B cell (primary cell): ENCODE results near the gene PIAS2.

ENCODE experiments used
- EZH2 ChIP-seq: IDR thresholded peaks from 2 replicates; pipeline ENCODE4 v1.6.1; 2012; ENCODE audit warnings: borderline replicate concordance, low read depth, mild to moderate bottlenecking, moderate library complexity, low read length; ENCODE audit not compliant: insufficient read depth, poor library complexity, severe bottlenecking
- TF ChIP-seq, protein P1 (sequence below): fragments of 200-600 bp; IDR thresholded peaks from one replicate; pipeline ENCODE4 v1.8.0; 2022; ENCODE audit warnings: antibody characterized with exemption, mild to moderate bottlenecking

GRCh38 chr18:46939998-46940571, 22.8 kb upstream of the PIAS2 start:
- TF ChIP-seq, protein P1, sequence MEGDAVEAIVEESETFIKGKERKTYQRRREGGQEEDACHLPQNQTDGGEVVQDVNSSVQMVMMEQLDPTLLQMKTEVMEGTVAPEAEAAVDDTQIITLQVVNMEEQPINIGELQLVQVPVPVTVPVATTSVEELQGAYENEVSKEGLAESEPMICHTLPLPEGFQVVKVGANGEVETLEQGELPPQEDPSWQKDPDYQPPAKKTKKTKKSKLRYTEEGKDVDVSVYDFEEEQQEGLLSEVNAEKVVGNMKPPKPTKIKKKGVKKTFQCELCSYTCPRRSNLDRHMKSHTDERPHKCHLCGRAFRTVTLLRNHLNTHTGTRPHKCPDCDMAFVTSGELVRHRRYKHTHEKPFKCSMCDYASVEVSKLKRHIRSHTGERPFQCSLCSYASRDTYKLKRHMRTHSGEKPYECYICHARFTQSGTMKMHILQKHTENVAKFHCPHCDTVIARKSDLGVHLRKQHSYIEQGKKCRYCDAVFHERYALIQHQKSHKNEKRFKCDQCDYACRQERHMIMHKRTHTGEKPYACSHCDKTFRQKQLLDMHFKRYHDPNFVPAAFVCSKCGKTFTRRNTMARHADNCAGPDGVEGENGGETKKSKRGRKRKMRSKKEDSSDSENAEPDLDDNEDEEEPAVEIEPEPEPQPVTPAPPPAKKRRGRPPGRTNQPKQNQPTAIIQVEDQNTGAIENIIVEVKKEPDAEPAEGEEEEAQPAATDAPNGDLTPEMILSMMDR = no peak
- no peak for TF ChIP-seq EZH2
